Colonic mucosa (tissue), 4 donors: ENCODE results near the gene LITAFD. TPM values are rescaled to one million over a fixed set of nuclear protein-coding genes. Genes with fewer than 3 reads are reported as not detected.
"Not testable (repeated sequence)": the region's sequence is repeated elsewhere in the genome, so short reads cannot be mapped to it uniquely, and the experiment has no call there.

ENCODE experiments used
- DNase-seq: peaks from one replicate; pipeline ENCODE4 v3.0.0-alpha.2; 2020
- H3K27ac ChIP-seq: fragments of 200-600 bp; one replicate; pipeline ENCODE4 v1.8.0; 2021
- H3K27me3 ChIP-seq: fragments of 200-600 bp; one replicate; pipeline ENCODE4 v1.8.0; 2021
- H3K36me3 ChIP-seq: fragments of 200-600 bp; one replicate; pipeline ENCODE4 v1.8.0; 2021
- H3K4me1 ChIP-seq: fragments of 200-600 bp; one replicate; pipeline ENCODE4 v1.8.0; 2021; ENCODE audit warnings: mild to moderate bottlenecking
- H3K4me3 ChIP-seq: fragments of 200-600 bp; one replicate; pipeline ENCODE4 v1.8.0; 2021
- H3K9ac ChIP-seq, 2 donors: one replicate each; pipeline ENCODE4 v1.7.0; 2013; ENCODE audit warnings: control low read depth in 2 of 2, low read depth in 2 of 2, low read length in 2 of 2
- H3K9me3 ChIP-seq: fragments of 200-600 bp; one replicate; pipeline ENCODE4 v1.8.0; 2021
- CTCF ChIP-seq: fragments of 200-600 bp; IDR thresholded peaks from one replicate; pipeline ENCODE4 v1.8.0; 2022; ENCODE audit warnings: antibody characterized with exemption, mild to moderate bottlenecking
- intact Hi-C: fragments of 100-400 bp; cut with DNase I; formaldehyde crosslinking; loops from one replicate; pipeline ENCODE4 v1.14.1; 2022
- total RNA-seq, 2 donors: library from RNA; stranded (reverse); fragmentation: NEBNext Ultra II Directional in 1 of 2; extraction: Animal tissue kit (Norgen Biotek cat#: 25700) in 1 of 2; gene quantifications; one replicate each; pipeline ENCODE4 v1.2.1, GENCODE V29; 2021
- donor health status: healthy.
- donor health status: DM: no; HTN: no; CAD: no.
- donor health status: DM: no; HTN: no; CAD: no.

Gene LITAFD
- total RNA-seq: not detected

GRCh38 chr16:8882041-8882617, at the start of gene LITAFD:
LITAFD (plus strand) TSS chr16:8882351; CDS start chr16:8884356, 2,005 bp downstream.
- Histone ChIP-seq H3K9ac (no peak within 1 kb of the TSS), H3K27ac (no peak within 1 kb of the TSS), H3K4me1 (peaks cover 13% of the 10 kb centered on the region), H3K36me3 (no peaks in the 10 kb centered on the region), H3K9me3 (no peaks in the 10 kb centered on the region), H3K4me3 (no peak within 1 kb of the TSS), H3K27me3 (no peaks in the 10 kb centered on the region)
- DNase-seq: no peak
- intact Hi-C loops: loop anchor here (5.0 kb wide), 3 partner anchors 85 to 315 kb away; partner anchors contain the start of genes PMM2 and TMEM186
- TF ChIP-seq CTCF: no peak

- intact Hi-C loops: no loop called here
- no peaks in the 10 kb centered on the region for H3K27me3 ChIP-seq
- DNase-seq: no peak
- no peak overlapping the region for H3K9ac ChIP-seq
- H3K4me1 ChIP-seq: no peaks in the 10 kb centered on the region
- H3K4me3 ChIP-seq: no peak overlapping the region
- no peak overlapping the region for H3K27ac ChIP-seq
- H3K9me3 ChIP-seq: no peaks in the 10 kb centered on the region
- H3K36me3 ChIP-seq: peaks cover 10% of the 10 kb centered on the region
- no peak for TF ChIP-seq CTCF
Observed at GRCh38 chr16:8832717-8833105, 49.4 kb upstream of the LITAFD start.

- intact Hi-C loops, DNase-seq, H3K4me3 ChIP-seq, H3K9me3 ChIP-seq, H3K4me1 ChIP-seq, H3K9ac ChIP-seq, H3K36me3 ChIP-seq, H3K27ac ChIP-seq, H3K27me3 ChIP-seq: not testable (repeated sequence)
Observed at GRCh38 chr16:8836797-8837196, 45.4 kb upstream of the LITAFD start.

- H3K36me3 ChIP-seq, H3K4me3 ChIP-seq, H3K27me3 ChIP-seq, H3K27ac ChIP-seq, H3K4me1 ChIP-seq, H3K9me3 ChIP-seq, intact Hi-C loops, DNase-seq, H3K9ac ChIP-seq: not testable (repeated sequence)
Observed at GRCh38 chr16:8837594-8837993, 44.6 kb upstream of the LITAFD start.

- H3K4me3 ChIP-seq, H3K9ac ChIP-seq, H3K27me3 ChIP-seq, H3K9me3 ChIP-seq, DNase-seq, intact Hi-C loops, H3K27ac ChIP-seq, H3K4me1 ChIP-seq, H3K36me3 ChIP-seq: not testable (repeated sequence)
Observed at GRCh38 chr16:8842016-8842415, 40.1 kb upstream of the LITAFD start.

- H3K9ac ChIP-seq, DNase-seq, intact Hi-C loops, H3K4me3 ChIP-seq, H3K4me1 ChIP-seq, H3K27ac ChIP-seq, H3K27me3 ChIP-seq, H3K36me3 ChIP-seq, H3K9me3 ChIP-seq: not testable (repeated sequence)
Observed at GRCh38 chr16:8843296-8843695, 38.9 kb upstream of the LITAFD start.

GRCh38 chr16:8845699-8846298, 36.4 kb upstream of the LITAFD start:
- no peaks in the 10 kb centered on the region for H3K9me3 ChIP-seq
- H3K27ac ChIP-seq: no peak overlapping the region
- no peaks in the 10 kb centered on the region for H3K27me3 ChIP-seq
- no peak for DNase-seq
- no peaks in the 10 kb centered on the region for H3K36me3 ChIP-seq
- intact Hi-C loops: no loop called here
- TF ChIP-seq CTCF: no peak
- no peak overlapping the region for H3K4me3 ChIP-seq
- no peak overlapping the region for H3K9ac ChIP-seq
- no peaks in the 10 kb centered on the region for H3K4me1 ChIP-seq
